HEK293T (cell line): ENCODE results near the gene CASD1.

Experiments used
- BHLHE40 ChIP-seq: fragments of 450-650 bp; IDR thresholded peaks from 2 replicates; pipeline ENCODE4 v1.6.1; 2016; ENCODE audit warnings: mild to moderate bottlenecking, moderate library complexity, borderline replicate concordance
- ELF4 ChIP-seq: fragments of 450-650 bp; IDR thresholded peaks from 2 replicates; pipeline ENCODE4 v1.6.1; 2017; ENCODE audit warnings: antibody characterized with exemption
- FOXM1 ChIP-seq: fragments of 450-650 bp; IDR thresholded peaks from 2 replicates; pipeline ENCODE4 v1.6.1; 2017; ENCODE audit warnings: mild to moderate bottlenecking, borderline replicate concordance
- L3MBTL2 ChIP-seq: fragments of 450-650 bp; conservative IDR thresholded peaks from 2 replicates; pipeline ENCODE4 v1.6.1; 2016; ENCODE audit warnings: mild to moderate bottlenecking
- LEF1 ChIP-seq: fragments of 450-650 bp; IDR thresholded peaks from 2 replicates; pipeline ENCODE4 v1.6.1; 2017; ENCODE audit warnings: mild to moderate bottlenecking, borderline replicate concordance
- SUZ12 ChIP-seq: fragments of 450-650 bp; IDR thresholded peaks from 2 replicates; pipeline ENCODE4 v1.6.1; 2016; ENCODE audit warnings: mild to moderate bottlenecking
- TARDBP ChIP-seq: fragments of 450-650 bp; IDR thresholded peaks from 2 replicates; pipeline ENCODE4 v1.6.1; 2016

GRCh38 chr7:94547126-94547525 lies 37.5 kb downstream of the CASD1 start:
- no peak for TF ChIP-seq LEF1
- TF ChIP-seq L3MBTL2 = no peak
- no peak for TF ChIP-seq FOXM1
- no peak for TF ChIP-seq TARDBP
- TF ChIP-seq SUZ12 = no peak
- TF ChIP-seq BHLHE40 = no peak
- no peak for TF ChIP-seq ELF4
